GM18507 (cell line): ENCODE measurements around the gene PPID.
"Not testable (repeated sequence)": the region's sequence is repeated elsewhere in the genome, so short reads cannot be mapped to it uniquely, and the experiment has no call there.

Source experiments
- DNase-seq: peaks from one replicate; pipeline ENCODE4 v3.0.0; 2011; ENCODE audit warnings: low read depth; ENCODE audit not compliant: insufficient read length; ENCODE audit errors: extremely low spot score
- FAIRE-seq: peaks from 2 replicates; lab custom pipeline; 2011; peaks lifted over from hg19 to GRCh38; lab: Jason Lieb, UNC

Gene PPID

DNA sequence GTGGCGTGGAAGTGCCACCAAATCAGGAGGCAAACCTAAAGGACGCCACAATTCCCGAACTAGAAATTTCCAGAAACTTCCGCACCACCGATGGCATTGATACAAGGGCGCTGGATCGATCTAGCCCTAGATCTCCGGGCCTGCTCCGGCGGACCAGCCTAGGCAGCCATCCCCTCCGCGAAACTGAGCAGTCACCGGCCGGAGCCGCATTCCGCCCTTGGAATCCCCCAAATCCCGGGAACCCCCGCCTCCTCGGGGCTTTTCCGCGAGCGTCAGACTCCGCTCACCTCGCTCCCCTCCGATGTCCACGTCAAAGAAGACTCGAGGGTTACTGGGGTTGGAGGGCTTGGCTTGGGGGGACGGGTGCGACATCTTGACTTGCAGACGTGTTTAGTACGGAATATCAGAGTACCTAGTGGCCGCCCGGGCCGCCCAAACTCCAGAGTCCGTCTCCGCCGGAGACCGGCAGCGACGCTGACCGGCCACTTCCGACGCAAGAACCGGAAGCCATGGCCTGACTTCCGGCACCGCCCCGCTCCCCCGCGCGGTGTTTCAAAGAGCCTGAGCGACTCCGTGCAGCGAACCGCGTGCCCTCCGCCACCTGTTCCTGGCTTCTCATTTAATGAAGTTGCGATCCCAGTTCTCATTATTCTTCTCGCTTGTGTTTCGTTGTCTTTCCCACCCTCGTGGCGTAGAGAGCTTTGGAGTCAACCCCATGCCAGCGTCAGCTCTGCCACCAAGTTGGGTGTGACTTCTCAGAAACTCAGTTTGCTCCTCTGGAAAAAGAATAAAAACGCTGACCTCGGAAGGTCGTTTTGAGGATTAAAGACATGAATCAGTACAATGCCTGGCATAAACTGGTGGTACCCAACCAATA lies at the start of gene PPID:
TSS of gene PPID (minus strand) at position 480 of the 877 bp plus-strand sequence. CDS start at position 372, 108 bp downstream.
- peak; percentile 96 for FAIRE-seq
- DNase-seq = peak; percentile 74

DNA sequence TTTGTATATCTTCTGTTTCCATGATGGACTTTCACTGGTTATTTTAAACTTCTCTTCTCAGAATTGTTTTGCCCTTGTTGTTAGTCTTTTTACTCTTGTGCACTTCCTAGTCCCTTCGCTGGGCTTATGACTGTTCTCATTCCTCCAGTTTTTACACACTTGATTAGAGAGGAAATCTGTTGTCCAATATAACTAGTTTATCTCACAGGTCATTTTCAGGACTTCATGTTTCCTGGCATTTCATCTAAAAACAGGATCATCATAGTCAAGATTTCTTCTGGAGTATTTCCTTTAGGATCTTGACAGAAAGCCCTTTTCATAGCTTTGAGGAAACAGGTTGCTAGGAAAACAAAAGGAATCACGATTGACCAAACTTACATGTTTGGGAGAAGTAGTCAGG lies 48.6 kb upstream of the PPID start:
- peak; percentile 35 for FAIRE-seq

DNA sequence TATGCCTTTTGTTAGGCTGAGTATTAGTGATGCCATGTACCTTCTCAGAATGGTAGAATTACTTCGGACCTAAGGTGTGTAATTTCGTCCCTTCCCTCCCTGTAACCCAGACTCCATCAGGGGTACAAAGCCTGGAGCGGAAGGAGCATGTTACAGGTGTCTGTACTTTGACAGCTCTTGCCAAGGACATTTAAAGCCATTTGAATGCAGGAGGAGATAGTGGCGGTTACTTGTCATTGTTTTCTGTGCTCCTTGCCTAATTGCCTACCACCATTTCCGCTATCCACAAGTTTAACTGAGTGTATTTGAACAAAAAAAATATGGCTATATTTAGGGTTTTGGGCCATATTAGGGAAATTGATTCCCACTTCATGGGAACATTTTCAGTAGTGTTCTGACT lies 47.5 kb upstream of the PPID start:
- DNase-seq = no peak
- FAIRE-seq = no peak

More for the DNA sequence above, 48.6 kb upstream of the PPID start:
- no peak for DNase-seq

DNA sequence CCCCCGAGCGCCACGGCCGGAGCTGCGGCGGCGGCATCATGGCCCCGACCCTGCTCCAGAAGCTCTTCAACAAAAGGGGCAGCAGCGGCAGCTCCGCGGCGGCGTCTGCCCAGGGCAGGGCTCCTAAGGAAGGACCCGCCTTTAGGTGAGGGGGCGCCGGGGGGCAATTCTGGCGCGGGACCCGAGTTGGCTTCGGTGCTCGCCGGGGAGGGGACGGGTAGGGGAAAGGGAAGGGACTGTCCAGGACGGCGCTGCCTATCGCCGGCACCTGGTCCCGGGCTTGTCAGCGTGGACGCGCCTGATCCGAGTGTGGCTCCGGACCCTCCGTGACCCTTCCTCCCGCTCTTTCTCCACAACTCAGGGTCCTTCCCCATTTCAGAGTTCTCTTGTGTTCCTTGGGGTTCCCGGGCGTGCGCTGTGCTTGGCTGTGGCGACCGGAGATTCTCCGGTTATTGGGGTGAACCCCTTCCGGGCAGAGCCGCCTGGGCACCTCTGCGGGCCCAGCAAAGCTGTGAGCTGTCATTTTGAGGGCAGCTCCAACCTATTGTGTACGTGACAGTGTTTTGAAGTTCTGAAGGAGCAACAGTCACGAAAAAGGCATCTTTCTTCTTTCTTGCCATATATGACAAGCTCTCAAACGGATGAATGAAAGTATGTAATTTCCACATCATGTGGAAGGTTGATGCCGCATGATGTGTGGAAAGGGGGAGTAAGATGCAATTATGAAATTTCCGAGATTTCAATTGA lies 46.2 kb upstream of the PPID start:
- FAIRE-seq (peak; percentile 41), DNase-seq (peak; percentile 9)

DNA sequence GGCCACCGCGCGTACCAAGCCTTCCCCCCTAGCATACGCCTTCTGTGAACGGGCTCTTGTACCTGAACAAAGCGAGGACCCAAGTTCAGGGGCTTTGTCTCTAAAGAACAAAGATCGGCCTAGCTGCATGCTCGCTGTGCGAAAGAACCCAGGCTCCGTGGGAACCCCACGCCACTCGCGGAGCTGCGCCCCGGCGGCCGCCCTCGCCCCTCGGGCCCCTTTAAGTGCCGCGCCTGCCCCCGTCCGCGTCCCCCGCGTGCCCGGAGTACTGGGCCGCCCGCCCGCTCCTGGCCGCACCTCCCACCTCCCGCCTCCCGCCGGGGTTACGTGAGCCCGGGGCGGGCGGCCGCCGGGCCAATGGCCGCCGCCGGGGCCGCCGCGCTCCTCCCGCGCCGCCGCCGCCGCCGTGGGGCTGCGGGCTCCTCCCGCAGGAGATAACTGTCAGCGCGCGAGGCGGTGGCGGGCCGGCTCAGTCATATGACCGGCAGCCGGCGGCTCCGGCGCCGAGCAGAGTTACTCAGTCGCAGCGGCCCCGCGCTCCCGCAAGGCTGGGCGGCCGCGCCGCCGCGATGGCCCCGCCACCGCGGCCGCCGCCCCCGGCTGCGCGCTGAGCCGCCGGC lies 45.5 kb upstream of the PPID start, which contains the start of gene FNIP2:
TSS of gene FNIP2 (plus strand) at position 472 of the 620 bp plus-strand sequence. CDS start 187 bp downstream, outside the sequence.
- DNase-seq (peak; percentile 58), FAIRE-seq (peak; percentile 31)

DNA sequence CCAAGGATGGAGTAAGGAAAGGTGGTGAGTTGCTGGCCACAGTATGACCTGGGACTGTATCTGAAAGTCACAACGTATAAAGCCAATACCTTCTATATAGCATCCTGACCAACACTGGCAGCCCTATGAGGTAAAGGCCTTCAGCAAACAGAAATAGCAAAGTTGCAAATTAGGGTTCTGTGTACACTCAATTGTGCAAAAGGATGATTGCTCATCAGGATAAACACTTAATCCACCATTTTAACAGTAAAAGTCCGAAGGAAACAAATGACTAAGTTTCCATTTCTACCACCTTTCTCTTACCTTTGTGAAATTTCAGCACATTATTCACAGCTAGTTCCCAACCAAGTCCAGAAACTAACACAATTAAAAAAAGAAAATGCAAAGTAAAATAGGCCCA lies 44.3 kb upstream of the PPID start:
- DNase-seq (no peak), FAIRE-seq (no peak)

DNA sequence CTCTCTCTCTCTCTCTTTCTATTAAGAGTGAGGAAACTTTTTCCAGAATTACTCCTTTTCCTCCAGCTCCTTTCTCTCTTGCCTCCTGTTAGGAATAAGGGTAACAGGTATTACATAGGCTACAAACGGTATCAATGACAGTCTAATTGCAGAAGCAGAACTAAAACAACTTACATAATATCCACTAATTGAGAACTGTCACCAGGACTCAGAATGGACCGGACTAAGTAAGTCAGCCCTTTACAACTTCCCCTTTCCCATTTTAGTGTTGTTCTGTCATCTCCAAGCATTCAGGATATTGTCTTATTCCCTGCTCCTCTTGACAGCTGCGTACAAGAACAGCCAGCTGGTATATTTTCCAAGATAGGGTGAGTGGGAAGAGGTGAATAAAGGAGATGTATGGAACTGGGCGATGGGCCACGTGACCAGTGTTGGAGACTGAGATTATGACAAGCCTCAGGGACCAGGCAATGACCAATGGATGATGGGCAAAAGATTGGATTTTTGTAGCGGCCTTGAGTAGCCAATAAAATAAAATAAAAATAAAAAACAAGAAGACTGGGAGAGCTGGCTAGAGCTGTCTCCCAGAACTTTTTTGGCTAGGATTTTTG lies 43.3 kb upstream of the PPID start:
- no peak for DNase-seq
- FAIRE-seq = no peak

DNA sequence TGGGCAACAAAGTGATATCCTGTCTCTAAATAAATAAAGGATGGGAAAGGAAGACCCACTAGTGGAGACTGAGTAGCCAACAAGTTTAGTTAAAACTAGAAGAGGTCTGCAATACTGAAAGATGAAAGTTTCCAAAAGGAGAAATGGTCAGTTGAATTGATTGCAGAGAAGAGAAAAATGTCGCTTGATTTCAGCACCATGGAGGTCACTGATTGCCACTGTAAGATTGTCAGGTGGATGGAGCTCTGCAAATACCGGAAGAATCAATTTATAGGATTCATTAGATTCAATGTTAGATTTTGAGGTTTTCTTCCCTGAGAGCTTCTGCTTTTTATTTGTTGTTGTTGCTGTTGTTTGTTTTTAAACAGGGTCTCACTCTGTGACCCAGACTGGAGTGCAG lies 40.3 kb upstream of the PPID start:
- DNase-seq (no peak), FAIRE-seq (no peak)

DNA sequence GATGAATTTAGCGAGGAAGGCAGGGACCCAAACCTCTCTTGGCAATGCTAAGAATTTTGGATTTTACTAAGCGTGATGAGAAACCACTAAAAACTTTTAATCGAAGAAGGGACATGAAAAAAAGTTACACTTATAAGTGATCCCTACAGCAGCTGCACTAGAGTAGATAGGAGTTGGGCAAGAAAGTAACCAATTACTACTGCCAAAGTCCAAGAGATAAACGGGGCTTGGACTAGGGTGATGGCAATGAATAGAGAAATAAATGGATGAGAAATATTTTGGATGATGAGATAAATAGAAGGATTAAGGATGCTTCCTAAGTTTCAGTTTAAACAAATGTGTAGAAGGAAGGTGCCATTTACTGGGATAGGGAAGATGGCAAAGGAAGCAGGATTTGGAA lies 39.4 kb upstream of the PPID start:
- FAIRE-seq (no peak), DNase-seq (no peak)

DNA sequence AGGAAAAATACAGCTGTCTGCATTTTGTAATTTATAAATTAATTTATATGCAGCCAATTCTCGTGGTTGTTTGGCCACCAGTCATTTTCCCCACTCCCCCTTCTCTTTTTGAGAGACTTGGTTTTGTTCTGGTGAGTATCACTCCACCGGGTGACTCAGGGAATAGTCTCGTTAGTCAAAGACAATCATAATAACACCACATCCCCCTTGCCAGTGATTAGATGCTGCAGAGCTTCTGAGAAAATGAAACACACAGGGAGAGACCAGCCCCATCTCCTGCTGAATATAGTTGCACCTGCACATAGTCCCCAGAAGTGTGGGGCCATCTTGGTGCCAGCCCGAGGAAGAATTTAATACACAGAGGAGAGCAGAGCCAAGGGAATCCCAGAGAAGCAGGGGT lies 37.7 kb upstream of the PPID start:
- DNase-seq (no peak), FAIRE-seq (no peak)

DNA sequence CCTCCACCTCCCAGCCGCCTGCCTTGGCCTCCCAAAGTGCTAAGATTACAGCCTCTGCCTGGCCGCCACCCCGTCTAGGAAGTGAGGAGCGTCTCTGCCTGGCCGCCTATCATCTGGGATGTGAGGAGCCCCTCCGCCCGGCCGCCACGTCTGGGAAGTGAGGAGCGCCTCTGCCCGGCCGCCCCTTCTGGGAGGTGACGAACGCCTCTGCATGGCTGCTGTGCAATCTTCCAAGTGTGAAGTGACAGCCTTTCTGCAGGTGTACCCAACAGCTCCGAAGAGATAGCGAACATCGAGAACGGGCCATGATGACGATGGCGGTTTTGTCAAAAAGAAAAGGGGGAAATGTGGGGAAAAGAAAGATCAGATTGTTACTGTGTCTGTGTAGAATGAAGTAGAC lies 36.3 kb upstream of the PPID start:
- not testable (repeated sequence) for FAIRE-seq, DNase-seq

DNA sequence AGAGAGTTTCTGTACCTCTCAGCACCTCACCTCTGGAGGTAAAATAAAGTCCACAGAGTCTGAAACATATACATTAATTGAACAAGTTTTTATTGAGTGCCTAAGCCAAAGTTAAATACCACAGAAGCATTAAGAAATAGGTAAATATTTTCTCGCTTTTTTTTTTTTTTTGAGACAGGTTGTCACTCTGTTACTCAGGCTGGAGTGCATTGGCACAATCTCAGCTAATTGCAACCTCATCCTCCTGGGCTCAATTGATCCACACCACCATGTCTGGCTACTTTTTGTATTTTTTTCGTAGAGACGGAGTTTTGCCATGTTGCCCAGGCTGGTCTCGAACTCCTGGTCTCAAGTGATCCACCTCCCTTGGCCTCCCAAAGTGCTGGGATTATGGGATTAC lies 35.5 kb upstream of the PPID start:
- DNase-seq = no peak

DNA sequence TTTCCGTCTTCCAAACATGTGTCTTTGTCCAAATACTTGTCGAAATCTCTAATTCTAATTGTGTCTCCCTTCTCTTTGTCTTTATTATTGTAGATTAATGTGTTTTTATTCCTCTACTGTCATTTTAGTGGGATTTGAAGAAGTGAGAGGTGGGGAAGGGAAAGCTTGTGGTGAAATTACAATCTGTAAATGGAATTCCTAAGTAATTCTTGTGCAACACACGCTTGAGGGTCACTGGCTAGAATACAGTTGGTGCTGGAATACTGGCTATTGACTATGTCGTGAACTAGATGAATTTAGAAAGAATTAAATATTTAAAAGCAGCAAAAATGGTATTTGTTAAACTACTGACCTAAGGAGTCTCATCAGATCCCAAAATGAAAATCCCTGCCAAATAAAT lies 34.9 kb upstream of the PPID start:
- no peak for FAIRE-seq
- DNase-seq = no peak

More for the DNA sequence above, 35.5 kb upstream of the PPID start:
- FAIRE-seq = no peak

DNA sequence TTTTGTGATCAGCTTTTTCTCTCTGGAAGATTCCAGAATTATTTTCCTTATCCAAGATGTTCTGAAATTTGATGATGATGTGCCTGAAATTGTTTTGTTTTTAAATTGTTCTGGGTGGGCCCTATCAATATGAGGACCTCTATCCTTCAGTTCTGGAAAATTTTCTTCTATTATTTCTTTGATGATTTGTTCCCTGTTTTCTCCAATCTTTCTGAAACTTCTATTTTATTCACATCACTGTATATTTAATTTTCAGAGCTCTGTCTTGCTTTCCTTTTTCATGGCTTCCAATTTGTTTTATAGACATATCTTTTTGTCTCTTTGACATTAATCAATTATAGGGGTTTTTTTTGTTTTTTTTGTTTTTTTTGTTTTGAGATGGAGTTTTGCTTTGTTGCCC lies 33.4 kb upstream of the PPID start:
- no peak for FAIRE-seq
- DNase-seq = no peak

DNA sequence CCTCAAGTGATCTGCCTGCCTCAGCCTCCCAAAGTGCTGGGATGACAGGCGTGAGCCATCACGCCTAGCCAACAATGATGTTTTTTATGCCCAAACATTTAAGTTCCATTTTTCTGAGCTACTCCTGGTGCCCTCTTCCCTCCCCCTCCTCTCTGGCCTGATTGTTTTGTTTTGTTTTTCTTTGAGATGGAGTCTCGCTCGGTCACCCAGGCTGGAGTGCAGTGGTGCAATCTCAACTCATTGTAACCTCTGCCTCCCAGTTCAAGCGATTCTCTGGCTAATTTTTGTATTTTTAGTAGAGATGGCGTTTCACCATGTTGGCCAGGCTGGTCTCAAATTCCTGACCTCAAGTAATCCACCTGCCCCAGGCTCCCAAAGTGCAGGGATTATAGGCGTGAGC lies 32.6 kb upstream of the PPID start:
- DNase-seq, FAIRE-seq: not testable (repeated sequence)

DNA sequence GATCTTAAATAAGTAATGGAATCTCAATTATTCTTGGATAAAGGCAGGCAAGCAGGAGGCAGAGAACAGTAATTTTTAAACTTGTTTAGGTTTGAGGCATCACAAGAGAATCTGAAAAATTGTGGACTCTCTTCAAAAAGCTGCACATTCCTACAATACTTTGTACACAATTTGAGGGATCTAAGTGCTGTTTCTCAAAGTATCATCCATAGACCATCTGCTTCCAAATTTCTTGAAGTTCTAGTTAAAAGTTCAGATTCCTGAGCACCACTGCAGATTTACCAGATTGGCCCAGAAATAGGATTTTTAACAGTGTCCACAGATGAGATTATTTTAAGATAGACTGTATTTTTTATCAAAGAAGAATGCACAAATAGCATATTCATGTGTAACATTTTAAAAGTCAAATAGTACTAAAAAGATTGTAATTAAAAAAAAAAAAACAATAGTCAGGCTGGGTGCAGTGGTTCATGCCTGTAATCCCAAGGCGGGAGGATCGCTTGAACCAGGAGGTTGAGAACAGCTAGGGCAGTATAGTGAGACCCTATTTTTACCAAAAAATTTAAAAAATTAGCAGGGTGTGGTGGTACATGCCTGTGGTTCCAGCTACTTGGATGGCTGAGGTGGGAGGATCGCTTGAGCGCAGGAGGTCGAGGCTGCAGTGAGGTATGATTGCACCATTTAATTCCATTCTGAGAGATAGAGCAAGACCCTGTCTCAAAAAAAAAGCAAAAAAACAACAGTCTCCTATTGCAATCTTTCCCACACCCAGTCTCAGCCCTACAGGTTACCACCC lies 31.4 kb upstream of the PPID start:
- FAIRE-seq = no peak
- no peak for DNase-seq

DNA sequence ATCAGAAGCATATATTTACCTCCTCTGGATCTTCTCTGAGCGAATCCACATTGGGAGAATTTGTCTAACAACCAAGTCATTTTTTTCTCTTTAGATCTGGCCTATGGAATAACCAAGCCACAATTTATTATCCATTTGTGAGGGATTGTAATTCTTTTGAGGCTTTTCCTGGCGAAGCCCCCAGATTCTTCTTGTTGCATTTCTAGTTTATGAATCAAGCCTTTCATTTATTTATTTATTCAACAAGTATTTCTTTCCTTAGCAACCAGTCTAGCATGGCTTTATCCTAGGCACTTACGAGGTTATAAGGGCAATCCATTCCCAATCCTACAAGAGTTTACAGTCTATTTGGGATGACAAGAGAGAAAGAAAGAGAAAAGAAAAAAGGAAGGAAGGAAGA lies 27.2 kb upstream of the PPID start:
- no peak for DNase-seq
- no peak for FAIRE-seq

DNA sequence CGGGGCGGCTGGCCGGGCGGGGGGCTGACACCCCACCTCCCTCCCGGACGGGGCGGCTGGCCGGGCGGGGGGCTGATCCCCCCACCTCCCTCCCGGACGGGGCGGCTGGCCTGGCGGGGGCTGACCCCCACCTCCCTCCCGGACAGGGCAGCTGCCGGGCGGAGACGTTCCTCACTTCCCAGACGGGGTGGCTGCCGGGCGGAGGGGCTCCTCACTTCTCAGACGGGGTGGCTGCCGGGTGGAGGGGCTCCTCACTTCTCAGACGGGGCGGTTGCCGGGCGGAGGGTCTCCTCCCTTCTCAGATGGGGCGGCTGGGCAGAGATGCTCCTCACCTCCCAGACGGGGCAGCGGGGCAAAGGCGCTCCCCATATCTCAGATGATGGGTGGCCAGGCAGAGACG lies 23.3 kb upstream of the PPID start:
- not testable (repeated sequence) for FAIRE-seq, DNase-seq
